Activated naive CD8-positive, alpha-beta T cell treated with anti-CD3 and anti-CD28 coated beads, Interleukin-2, amount 50 U/mL, for 16 hours (primary cell): ENCODE measurements around the gene GPR78.
"Not testable (repeated sequence)": the region's sequence is repeated elsewhere in the genome, so short reads cannot be mapped to it uniquely, and the experiment has no call there.

ENCODE experiments used
- DNase-seq: peaks from one replicate; pipeline ENCODE4 v3.0.0-alpha.2; 2020; ENCODE audit warnings: low read depth, low spot score

Gene GPR78

DNA sequence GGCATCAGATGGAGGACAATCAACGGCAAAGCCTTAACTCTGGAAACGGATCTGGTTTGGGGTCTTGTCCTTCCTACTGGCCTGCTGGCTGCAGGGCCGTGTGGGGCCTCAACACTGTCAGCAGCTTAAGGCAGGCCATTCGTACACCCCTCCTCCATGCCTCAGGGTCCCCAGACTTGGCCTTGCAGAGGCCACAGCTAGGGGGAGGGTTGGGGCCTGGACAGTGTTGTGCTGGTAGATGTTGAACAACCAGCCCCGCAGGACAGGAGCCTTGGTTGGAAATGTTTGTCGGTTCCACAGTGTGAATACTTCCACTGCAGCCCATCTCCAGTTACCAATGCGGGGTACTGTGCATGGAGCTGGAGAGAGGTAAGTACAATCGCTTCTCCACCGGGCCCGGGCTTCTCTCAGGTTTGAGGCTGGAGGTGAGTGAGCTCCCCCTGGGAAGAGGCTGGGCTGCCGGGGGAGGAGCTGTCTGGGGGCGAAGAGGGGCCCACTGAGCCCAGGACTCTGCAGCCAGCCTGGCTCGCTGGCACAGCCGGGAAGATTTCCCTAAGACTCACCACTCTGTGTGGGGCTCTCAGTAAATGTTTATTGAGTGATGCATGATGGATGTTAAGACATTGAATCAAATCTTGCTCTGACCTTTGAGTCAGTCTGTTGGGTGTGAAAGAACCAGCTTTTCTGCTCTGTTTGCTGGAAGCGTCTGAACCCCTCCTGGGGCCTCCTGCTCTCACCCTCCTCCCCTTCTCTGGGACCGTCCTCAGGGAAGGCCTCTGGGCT lies 19.7 kb upstream of the GPR78 start:
- no peak for DNase-seq

DNA sequence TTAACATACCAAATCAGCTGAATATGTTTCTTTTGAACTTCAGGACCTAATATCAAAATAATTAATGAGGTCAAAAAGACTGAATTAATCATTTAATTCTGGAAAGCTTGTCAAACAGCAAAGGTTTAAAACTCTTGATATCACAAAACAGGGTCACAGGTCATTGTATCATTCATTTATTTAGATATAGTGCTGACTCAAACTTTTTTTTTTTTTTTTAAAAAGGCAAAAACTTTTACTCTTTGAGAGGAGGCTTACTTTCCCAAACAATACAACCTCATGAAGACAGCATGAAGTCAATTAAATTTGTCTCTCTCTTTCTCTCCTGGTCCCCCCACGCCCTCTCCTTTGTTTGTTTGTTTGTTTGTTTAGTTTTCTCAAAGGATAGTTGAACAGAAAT lies 15.6 kb upstream of the GPR78 start:
- DNase-seq = no peak

DNA sequence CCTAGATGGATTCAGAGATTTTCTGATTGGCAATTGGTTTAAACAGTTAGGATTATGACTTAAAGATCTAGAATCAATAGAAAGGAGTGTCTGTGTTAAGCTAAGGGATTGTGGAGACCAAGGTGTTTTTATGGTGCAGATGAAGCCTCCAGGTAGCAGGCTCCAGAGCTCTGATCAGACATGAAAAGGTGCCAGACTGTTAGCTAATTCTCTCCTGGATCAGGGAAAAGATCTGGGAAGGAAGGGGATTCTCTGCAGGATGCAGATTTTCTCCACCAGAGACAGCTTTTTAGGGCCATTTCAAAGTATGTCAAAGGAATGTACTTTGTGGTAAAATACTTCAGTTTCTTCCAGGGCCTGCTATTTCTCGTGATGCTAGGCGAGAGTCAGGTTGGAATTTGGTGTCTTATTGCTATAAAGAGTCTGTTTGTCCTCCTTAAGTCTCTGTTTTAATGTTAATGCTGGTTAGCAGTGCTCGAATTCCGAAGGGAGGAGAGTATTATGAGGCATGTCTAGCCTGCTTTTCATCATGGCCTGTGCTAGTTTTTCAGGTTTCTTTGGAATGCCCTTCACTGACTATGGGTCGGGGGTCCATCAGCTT lies 12.0 kb upstream of the GPR78 start:
- no peak for DNase-seq

DNA sequence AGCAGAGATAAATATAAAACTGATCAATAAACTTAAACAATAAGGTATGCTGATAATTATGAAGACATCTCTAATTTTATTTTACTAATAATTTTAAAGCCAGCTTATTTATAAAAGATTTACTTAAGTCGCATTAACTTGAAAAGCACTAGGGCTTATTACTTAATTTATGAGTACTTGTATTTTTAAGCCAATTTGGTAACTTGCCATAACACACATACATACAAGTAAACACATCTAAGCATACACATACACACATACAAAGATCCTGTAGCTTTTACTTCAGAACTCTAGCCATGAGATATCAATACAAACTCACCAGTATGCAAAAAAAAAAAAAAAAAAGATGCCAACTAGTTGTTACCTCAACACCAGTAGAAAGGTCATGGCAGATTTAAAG lies 10.0 kb upstream of the GPR78 start:
- no peak for DNase-seq

DNA sequence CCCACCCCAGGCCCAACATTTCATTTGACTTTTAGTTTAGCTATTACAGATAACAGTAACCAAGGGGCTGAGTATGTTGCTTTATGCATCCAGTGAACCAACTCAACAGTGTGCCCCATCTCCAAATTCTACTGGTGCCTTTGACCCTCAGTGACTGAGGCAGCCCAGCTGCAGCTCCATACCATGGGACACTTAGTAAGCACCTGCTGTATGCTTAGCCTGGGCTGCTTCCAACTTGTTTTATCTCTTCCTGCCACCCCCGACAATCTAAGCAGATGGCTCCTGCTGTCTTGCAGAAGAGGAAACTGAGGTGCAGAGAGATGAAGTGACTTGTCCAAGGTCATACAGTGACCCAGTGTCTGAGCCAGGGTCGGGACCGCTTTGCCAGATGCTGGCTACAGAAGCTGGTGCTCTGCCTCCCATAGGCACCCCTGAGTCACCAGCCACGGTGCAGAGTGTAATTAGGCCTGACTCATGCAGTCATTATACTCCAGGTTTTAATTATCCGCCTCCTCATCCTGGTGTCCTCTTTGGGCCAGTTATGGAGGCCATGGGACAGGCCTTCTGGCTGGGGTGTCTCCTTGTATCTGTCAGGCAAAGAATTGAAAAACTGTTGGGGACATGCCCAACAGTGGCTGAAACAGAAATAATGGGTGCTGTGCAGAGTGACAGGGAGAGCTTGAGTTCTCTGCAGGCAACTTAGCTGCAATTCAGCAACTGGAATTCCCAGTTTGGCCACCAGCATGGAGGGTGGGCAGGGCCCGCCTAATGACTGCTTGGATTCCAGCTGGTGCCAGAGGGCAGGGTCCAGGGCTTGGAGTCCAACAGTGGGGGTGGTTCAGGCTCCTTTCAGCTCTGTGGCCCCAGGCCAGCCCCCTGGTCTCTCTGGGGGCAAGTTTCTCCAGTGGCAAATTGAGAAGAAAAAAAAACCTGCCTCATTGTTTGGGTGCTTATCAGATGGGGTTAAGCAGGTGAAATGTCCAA lies 8.2 kb upstream of the GPR78 start:
- DNase-seq = no peak

DNA sequence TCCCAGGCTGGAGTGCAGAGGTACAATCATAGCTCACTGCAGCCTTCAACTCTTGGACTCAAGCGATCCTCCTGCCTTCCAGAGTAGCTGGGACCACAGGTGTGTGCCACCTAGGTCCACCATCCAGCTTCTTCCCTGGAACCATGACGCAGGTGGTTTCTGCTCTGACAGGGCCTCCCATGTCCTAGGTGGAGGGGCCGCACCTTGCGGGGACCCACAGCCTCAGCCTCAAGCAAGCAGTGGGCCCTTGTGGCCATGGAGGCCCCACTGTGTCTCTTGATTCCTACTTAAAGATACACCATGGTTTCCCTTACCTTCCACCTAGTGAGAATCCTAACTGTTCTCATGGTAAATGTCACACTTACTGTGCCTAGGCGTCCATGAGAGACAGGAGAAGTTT lies 6.9 kb upstream of the GPR78 start:
- no peak for DNase-seq

DNA sequence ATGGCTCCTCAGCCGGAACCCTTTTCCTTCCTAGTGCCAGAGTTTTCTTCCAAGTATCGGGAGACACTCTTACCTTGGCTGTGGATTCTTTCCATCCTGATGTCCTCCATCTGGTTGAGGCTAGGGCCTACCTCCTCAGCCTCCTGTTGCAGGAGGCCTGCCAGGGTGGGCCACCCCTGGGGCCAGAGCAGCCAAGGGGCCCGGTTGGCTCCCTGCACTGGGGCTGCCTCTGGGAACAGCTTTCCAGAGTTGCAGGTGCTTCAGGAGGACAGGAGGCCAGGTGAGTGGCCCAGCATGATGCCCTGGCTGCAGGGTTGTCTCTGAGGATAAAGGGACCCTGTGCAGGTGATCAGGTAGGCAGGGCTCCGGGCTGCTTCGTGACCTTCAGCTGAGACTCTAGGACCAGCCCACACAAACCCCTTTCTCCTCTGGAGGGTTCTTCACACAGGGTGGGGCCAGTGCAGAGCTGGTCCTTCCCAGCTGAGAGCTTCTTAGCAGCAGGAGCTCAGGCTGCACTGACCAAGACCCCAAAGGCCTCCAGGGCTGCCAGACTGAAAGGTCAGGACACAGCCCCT lies 5.3 kb upstream of the GPR78 start:
- no peak for DNase-seq

DNA sequence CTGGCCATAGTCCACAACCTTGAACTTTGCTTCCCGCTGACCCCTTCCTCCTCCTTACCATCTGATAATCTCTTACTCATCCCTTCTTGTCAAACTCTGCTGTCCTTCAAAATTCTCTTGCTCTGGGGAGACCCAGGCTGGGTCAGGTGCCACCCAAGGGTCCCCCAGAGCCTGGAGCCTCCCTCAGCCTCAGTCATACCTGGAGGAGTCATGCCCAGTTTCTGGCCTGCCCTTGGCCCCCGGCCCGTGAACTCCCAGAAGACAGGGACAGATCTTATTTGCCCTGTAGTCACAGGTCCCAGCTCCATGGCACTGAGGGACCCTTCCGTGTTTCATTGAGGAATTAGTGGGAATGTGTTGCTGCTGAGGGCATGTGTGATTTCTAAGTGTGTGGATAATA lies 4.7 kb upstream of the GPR78 start:
- no peak for DNase-seq

DNA sequence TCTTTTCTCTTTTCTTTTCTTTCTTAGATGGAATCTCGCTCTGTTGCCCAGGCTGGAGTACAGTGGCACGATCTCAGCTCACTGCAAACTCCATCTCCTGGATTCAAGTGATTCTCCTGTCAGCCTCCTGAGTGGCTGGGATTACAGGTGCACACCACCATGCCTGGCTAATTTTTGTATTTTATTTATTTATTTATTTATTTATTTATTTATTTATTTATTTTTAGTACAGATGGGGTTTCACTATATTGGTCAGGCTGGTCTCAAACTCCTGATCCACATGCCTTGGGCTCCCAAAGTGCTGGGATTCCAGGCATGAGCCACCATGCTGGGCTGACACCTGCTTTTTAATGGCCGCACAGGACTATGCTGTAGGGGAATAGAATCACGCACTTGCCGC lies 3.6 kb upstream of the GPR78 start:
- not testable (repeated sequence) for DNase-seq

DNA sequence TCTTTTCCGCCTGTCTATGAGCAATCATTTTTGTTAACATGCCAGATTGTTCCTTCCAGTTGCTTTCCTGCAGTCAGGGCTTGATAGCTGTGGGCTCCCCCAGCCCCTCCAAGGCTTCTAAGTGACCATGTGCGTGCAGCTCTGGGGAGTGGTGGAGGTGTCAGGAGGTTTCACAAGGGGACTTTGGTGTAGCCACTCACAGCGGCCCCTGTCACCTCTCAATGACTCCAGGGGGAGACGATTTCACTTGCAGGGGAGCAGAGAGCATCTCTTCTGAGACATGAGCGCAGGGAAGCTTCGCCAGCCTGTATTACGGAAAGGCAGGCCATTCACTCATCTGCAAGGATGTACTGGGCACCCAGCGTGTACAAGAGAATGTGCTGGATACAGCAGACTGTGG lies 3.1 kb upstream of the GPR78 start:
- DNase-seq = no peak

DNA sequence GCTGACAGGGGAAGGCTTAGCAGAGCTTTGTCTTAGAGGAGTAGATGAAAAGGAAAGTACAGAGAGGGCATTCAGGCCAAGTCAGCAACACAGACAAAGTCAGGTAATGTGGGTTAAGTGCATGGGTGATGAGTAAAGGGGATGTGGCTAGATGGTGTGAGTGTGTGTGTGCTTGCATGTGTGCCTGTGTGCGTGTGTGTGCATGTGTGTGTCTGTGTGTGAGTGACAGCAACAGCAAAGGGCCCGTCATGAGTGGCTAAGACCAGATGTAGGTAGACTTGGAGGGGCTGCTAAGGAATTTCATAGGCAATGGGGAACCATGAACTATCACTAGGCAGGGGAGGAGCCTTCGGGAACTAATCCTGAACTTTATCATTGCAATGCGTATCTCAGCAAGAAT lies 2.2 kb upstream of the GPR78 start:
- DNase-seq = no peak

DNA sequence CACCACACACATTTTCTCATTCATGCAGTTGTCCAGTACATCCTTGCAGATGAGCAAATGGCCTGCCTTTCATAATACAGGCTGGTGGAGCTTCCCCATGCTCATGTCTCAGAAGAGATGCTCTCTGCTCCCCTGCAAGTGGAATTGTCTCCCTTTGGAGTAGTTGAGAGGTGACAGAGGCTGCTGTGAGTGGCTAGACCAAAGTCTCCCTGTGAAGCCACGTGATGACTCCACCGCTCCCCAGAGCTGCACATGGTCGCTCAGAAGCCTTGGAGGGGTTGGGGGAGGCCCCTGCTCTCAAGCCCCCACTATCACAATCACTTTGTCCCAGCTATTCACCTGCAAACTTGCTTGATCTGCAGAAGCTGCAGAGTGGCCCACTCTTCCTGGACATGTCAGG lies 1.5 kb upstream of the GPR78 start:
- DNase-seq = no peak

DNA sequence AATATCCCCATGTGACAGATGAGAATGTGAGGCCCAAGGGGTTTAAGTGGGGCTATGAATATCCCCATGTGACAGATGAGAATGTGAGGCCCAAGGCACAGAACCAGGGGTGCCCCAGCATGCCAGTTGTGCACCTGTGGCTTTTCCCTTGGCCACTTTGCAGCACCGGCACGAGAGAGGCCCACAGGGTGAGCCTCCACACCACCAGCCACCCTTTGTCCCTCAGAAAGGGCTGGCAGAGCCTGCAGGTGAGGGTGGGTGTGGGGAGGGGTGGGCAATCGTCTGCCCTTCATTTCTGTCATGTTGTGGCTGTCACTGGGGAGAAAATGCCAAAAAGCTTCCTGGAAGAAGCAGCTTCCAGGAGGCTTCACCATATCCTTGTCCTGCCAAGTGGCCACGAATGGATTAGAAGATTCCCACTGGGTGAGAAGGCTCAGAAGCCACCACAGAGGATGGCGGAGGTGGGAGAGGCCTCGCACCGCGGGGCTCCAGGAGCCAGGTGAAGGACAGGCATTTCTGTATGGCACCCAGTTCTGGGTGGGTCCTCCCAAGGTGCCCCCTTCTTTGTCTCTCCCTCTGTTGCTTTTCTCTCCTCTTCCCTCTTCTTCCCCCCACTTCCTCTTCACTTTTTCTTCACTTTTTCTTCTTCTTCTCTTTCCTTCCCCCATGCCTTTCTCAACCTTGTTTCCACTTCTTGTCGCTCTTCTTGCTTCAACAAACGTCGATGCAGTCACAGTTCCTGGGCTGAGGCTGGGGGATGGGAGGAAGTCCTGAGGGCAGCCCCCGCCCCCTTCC lies 469 bp upstream of the GPR78 start:
- no peak for DNase-seq

DNA sequence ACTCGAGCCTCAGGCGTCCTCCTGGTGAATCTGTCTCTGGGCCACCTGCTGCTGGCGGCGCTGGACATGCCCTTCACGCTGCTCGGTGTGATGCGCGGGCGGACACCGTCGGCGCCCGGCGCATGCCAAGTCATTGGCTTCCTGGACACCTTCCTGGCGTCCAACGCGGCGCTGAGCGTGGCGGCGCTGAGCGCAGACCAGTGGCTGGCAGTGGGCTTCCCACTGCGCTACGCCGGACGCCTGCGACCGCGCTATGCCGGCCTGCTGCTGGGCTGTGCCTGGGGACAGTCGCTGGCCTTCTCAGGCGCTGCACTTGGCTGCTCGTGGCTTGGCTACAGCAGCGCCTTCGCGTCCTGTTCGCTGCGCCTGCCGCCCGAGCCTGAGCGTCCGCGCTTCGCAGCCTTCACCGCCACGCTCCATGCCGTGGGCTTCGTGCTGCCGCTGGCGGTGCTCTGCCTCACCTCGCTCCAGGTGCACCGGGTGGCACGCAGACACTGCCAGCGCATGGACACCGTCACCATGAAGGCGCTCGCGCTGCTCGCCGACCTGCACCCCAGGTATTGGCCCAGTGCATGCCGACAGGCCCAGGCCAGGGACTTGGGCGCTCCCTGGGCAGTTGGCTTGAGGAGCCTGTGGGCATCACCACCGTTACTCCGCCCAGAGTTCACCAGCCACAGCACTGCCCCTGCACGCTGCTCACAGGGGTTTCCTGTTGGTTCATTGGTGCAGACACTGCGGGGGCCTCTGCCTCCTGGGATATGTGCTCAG lies 1.1 kb downstream of the GPR78 start:
- DNase-seq = no peak

DNA sequence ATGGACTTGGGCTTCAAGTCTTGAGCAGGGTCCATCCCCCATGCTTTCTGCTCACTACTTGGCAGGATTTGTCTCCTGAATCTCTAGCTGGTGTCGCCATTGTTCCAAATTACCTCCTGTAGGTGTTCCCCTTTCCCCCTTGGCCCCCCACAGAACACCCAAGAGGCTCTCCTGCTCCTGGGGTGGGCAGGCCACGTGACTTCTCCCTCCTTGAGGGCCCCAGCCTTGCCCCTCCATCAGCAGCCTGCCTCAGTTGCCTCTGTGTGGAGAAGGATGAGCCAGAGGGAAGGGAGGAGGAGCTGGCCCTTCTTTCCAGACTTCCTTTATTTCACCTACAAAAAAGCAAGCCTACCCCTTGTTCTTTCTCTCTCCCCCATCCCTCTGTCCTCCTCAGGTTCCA lies 1.8 kb downstream of the GPR78 start:
- DNase-seq = no peak

DNA sequence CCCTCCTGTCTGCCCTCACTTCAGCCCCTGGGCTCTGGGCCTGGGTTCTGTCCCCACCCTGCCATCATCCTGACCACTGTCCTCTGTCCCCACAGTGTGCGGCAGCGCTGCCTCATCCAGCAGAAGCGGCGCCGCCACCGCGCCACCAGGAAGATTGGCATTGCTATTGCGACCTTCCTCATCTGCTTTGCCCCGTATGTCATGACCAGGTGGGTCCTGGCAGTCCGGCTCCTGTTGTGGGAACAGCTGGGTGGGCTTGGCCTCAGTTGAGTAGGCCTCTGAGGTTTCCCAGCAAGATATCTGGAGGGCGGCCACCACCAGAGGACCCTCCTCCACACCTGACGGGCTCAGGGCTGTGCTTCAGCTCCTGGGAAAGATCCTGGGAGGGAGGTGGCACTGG lies 2.2 kb downstream of the GPR78 start:
- no peak for DNase-seq

DNA sequence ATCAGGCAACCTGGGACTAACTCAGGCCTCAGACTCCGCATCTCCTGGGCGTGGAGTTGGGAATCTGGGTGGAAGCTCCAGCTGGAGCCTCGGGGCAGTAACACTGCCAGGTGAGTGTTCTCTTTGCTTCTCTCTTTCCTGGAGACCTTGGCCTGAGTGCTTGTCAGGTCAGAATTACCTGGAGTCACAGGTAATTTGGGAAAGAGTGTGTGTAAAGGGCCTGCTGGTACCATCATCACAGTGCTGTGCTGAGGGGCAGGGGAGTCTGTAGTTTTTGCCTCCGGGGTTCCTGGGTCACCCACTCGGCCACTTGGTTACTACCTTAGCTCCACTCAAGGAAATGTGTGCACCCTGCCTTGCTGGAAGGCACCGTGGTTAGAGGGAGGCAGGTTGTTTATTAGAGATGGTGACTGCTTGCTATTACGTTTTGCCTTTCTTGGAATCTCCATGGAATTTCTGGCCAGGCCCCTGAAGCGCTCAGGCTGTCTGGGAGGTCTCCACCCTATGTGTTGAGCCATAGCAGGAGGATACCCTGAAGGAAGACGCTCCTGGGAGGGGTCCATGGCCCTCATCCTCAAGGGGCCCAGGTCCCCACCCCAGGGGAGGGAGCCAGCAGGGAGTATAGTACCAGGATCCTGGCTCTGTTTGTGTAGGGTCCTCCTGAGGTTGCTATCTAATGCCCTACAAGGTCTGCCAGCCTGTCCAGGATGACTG lies 2.9 kb downstream of the GPR78 start:
- DNase-seq = no peak

DNA sequence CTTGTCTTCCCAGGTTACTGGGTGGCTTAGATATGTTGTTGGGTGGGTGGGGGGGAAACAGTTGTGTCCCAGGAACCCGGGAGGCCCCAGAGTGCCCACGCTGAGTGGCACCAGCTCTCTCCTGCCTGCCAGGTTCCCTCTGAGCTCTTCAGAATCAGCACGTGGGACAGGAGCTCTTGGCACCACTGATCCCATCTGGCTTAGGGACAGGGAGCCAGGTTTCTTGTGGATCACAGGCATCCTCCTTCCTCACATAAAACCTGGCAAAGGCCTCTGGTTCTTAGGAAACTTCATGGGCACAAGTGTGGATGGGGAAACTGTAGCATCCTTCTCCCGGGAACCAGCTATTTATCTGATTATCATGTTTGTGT lies 3.4 kb downstream of the GPR78 start:
- DNase-seq = no peak

DNA sequence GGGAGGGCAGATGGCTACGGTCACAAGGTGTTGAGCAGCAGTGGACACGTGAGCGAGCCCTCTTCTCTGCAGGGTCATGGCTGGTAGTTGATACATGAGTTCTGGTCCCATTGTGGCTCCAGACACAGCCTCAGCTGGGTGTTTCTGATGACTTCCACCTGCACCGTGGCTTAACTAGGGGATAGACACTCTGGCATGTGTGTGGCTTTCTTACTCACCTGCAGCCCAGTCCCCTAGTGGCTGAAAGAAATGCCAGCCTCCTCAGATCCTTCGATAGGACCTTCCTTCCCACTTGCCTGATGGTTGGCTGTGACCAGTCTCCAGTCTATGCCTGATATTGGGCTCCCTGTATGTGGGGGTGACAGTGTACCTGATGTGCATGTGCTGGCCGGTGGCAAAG lies 5.0 kb downstream of the GPR78 start:
- DNase-seq = no peak

DNA sequence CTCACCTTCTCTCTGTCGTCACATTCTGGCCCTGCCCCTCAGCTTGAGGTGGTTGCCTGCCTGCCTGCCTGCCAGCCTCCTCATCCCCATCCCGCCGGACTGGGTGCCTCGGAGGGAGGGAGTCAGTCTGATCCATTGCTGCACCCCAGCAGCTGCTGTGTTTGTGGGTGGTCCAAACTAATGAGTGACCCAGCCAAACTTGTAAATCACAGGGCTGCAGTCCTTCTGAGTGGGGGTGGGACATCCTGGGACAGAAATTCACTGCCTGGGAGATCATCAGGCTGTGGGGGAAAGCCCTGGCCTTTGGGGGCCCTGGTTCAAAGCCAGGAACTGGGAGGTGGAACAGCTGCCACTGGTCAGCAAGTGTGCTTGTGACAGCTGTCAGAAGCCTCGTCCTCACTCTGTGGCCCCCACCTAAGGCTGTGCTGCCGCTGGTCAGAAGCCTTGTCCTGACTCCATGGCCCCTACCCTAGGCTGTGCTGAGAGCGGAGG lies 5.6 kb downstream of the GPR78 start:
- DNase-seq = no peak
